HG02759 (cell line): ENCODE results near the gene NDUFV3.
"Not testable (repeated sequence)": the region's sequence is repeated elsewhere in the genome, so short reads cannot be mapped to it uniquely, and the experiment has no call there.

ENCODE experiments used
- ATAC-seq: cut with Tn5 transposase; IDR thresholded peaks from one replicate; pipeline ENCODE4 v1.9.1; 2021; ENCODE audit warnings: mild to moderate bottlenecking, moderate library complexity; ENCODE audit not compliant: unreplicated experiment

Gene NDUFV3

GRCh38 chr21:42892931-42893755, at the start of gene NDUFV3:
Gene NDUFV3 (plus strand): TSS chr21:42893309. CDS start chr21:42893334, 25 bp downstream.
- peak; percentile 94 for ATAC-seq

- no peak for ATAC-seq
Measured at GRCh38 chr21:42844411-42845113, 48.5 kb upstream of the NDUFV3 start.

- no peak for ATAC-seq
Measured at GRCh38 chr21:42845296-42845965, 47.7 kb upstream of the NDUFV3 start.

GRCh38 chr21:42846221-42846620, 46.9 kb upstream of the NDUFV3 start:
- no peak for ATAC-seq

GRCh38 chr21:42847051-42847707, 45.9 kb upstream of the NDUFV3 start:
- ATAC-seq: no peak

- ATAC-seq: no peak
Measured at GRCh38 chr21:42847726-42848125, 45.4 kb upstream of the NDUFV3 start.

GRCh38 chr21:42848144-42848931, 44.8 kb upstream of the NDUFV3 start:
- ATAC-seq: not testable (repeated sequence)

GRCh38 chr21:42848932-42849758, 44.0 kb upstream of the NDUFV3 start:
- no peak for ATAC-seq

- no peak for ATAC-seq
Measured at GRCh38 chr21:42849759-42850412, 43.2 kb upstream of the NDUFV3 start.

- no peak for ATAC-seq
Measured at GRCh38 chr21:42850463-42850862, 42.6 kb upstream of the NDUFV3 start.

GRCh38 chr21:42850866-42851391, 42.2 kb upstream of the NDUFV3 start:
- no peak for ATAC-seq

GRCh38 chr21:42851812-42852665, 41.1 kb upstream of the NDUFV3 start:
- no peak for ATAC-seq

- no peak for ATAC-seq
Measured at GRCh38 chr21:42852925-42853570, 40.1 kb upstream of the NDUFV3 start.

- no peak for ATAC-seq
Measured at GRCh38 chr21:42853621-42854020, 39.5 kb upstream of the NDUFV3 start.

GRCh38 chr21:42854246-42855010, 38.7 kb upstream of the NDUFV3 start:
- no peak for ATAC-seq

- no peak for ATAC-seq
Measured at GRCh38 chr21:42855171-42855936, 37.8 kb upstream of the NDUFV3 start.
